ENCODE results near the gene ETF1. TPM values are rescaled to one million over a fixed set of nuclear protein-coding genes. Genes with fewer than 3 reads are reported as not detected.

The ETF1 gene
- total RNA-seq, 2 donors from 2014 or later: 24.9 to 36.6 TPM

DNA sequence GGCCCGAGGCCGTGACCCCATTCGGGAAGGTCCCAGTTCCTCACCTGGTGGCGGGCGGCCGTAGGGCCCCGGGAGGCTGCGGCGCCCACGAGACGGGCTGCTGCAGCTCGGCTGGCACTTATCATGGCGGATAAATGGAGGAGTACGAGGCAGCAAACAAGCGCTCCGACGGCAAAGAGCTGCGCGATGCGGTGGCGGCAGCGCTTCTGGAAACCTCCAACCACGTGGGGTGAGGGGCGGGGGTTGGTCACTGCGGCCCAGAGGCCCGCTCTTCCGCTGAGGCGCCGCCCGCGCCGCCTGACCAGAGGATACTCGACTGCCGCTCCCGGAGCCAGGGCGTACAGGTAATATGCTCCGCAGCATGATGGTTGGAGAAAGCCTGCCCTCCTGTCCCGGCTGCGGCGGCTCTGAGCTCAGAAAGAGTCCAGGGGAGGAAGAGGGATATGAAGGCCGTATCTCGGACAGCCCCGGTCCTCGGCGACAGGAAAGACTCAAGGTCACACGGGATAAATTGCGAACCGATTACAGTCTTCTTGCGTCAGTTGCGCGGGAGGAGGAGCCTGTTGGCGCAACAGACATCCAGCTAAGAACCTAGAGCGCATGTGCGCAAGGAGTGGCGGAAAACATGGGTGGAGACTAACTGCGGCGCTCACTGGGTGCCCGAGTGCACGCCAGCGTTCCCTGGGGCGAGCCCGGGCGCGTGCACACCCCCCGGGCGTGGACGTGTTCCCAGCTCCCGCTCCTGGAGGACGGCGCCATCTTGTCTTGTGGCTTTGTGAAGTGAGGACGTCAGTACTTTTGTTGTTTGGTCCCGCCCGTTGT, 32.4 kb upstream of the ETF1 start, which contains the start of gene HSPA9:
Gene HSPA9 (minus strand): TSS at position 208 of the 822 bp plus-strand sequence. CDS start 83 bp downstream, at position 125.
- intact Hi-C loops (cut with DNase I): no loop called here

DNA sequence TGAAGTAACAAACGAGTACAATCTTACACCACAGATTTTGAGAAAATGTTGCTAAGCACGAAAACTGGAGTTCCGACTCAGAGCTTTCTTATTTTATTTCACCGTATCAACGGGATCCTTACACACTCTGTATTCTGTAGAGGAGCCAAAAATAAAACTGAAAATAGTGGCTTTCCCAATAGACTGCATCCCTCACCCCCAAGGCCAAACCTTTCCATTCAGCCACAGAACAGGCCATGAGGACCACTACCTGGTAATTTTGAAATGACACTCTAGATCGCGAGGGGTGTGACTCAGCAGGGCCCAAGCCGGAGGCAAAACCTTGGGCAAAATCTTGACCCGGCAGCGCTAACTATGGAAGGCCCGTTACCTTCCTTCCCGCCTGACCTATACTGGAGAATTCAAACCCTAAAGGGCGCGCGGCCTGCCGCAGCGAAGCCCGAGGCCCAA, 31.7 kb upstream of the ETF1 start:
- Histone ChIP-seq H3K36me3 (replicated peaks in 1 of 2; ENCODE audit: insufficient read depth in 1 of 2, low read depth in 2 of 2) (peaks cover 0 to 20% of the 10 kb centered on the region in 2 donors), H3K9me3 (no peaks in the 10 kb centered on the region), H3K4me1 (peaks cover 30% of the 10 kb centered on the region), H3K4me3 (peak overlapping the region; percentile 58 to 78), H3K27ac (peak overlapping the region; percentile 98 to 100 (median 99)), H3K27me3 (no peaks in the 10 kb centered on the region)
- ATAC-seq: no peak
- TF ChIP-seq, protein P1, sequence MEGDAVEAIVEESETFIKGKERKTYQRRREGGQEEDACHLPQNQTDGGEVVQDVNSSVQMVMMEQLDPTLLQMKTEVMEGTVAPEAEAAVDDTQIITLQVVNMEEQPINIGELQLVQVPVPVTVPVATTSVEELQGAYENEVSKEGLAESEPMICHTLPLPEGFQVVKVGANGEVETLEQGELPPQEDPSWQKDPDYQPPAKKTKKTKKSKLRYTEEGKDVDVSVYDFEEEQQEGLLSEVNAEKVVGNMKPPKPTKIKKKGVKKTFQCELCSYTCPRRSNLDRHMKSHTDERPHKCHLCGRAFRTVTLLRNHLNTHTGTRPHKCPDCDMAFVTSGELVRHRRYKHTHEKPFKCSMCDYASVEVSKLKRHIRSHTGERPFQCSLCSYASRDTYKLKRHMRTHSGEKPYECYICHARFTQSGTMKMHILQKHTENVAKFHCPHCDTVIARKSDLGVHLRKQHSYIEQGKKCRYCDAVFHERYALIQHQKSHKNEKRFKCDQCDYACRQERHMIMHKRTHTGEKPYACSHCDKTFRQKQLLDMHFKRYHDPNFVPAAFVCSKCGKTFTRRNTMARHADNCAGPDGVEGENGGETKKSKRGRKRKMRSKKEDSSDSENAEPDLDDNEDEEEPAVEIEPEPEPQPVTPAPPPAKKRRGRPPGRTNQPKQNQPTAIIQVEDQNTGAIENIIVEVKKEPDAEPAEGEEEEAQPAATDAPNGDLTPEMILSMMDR (IDR thresholded peaks at IDR 0.05): no peak
- no peak for TF ChIP-seq POLR2A (IDR thresholded peaks at IDR 0.05)
- intact Hi-C loops (cut with DNase I): no loop called here
- DNase-seq: no peak
- WGBS, 2 donors: 0% methylated on average over 9 to 18 of the region's 18 CpGs

More for the DNA sequence above, 32.4 kb upstream of the ETF1 start, which contains the start of gene HSPA9:
- no peaks in the 10 kb centered on the region for H3K9me3 ChIP-seq
- peaks cover 30% of the 10 kb centered on the region for H3K4me1 ChIP-seq
- TF ChIP-seq, protein P1 (IDR thresholded peaks at IDR 0.05): peak in 3 of 7 experiments; percentile 24 to 39 (median 33)
- TF ChIP-seq POLR2A (IDR thresholded peaks at IDR 0.05): peak; percentile 85 to 96 (median 94)
- peak; percentile 96 for ATAC-seq
- H3K4me3 ChIP-seq: peak within 1 kb of the TSS; percentile 58 to 78
- H3K36me3 ChIP-seq (replicated peaks in 1 of 2; ENCODE audit: insufficient read depth in 1 of 2, low read depth in 2 of 2): peaks cover 0 to 15% of the 10 kb centered on the region in 2 donors
- WGBS, 2 donors: 0% methylated on average over 56 of the region's 73 CpGs; no CpG with 5 or more reads in 1 of the 2 donors
- peak within 1 kb of the TSS; percentile 98 to 100 (median 99) for H3K27ac ChIP-seq
- DNase-seq: peak; percentile 99 to 100 (median 99)
- no peaks in the 10 kb centered on the region for H3K27me3 ChIP-seq

DNA sequence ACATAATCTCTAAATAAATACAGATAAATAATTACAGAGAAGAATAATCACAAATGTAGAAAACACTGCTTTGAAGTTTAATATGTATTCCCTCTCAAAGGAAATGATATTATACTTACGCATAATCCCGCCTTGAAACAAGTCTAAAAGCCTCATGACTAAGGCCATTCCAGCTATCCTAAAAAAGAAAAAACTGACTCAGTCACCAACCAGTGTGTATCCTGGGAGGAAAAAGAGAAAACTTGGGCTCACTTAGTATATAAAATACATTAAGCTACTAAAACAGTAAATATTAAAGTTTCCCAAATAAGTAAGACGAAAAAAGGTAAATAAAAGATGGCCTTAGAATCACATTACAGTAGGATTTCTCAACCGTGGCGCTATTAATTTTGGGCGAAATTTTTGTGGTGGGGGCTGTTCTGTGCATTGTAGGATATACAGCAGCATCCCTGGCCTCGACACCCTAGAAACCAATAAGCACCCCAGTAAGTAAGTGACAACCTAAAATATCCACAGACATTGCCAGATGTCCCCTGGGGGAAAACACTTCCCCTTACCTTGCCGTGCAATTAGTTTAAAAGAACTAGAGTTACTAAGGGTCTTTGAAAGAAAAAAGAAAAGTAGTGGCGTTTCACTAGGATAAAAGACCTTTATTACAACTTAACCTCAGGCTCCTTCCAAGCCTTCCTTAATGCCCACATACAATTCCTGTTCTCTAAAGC, 31.1 kb upstream of the ETF1 start:
- no peaks in the 10 kb centered on the region for H3K9me3 ChIP-seq
- H3K4me3 ChIP-seq: peak overlapping the region; percentile 58 to 78
- no peak for TF ChIP-seq POLR2A (IDR thresholded peaks at IDR 0.05)
- TF ChIP-seq, protein P1 (IDR thresholded peaks at IDR 0.05): no peak
- intact Hi-C loops (cut with DNase I): no loop called here
- no peaks in the 10 kb centered on the region for H3K27me3 ChIP-seq
- H3K4me1 ChIP-seq: peaks cover 26% of the 10 kb centered on the region
- 20 to 24% methylated on average over 9 of the region's 9 CpGs for WGBS, 2 donors
- DNase-seq: no peak
- ATAC-seq: no peak
- peak overlapping the region; percentile 98 to 100 (median 99) for H3K27ac ChIP-seq
- H3K36me3 ChIP-seq (replicated peaks in 1 of 2; ENCODE audit: insufficient read depth in 1 of 2, low read depth in 2 of 2): peaks cover 0 to 23% of the 10 kb centered on the region in 2 donors

DNA sequence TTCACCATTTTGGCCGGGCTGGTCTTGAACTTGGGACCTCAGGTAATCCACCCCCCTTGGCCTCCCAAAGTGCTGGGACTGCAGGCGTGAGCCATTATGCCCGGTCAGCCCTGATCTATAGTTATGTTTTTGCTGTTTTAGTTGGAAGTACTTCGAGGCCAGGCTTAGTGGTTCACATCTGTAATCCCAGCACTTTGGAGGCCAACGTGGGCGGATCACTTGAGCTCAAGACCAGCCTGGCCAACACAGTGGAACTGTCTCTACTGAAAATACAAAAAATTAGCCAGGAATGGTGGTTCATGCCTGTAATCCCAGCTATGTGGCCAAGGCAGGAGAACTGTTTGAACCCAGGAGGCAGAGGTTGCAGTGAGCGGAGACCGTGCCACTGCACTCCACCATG, 30.2 kb upstream of the ETF1 start:
- Histone ChIP-seq H3K9me3 (no peaks in the 10 kb centered on the region), H3K27ac (no peak overlapping the region), H3K27me3 (no peaks in the 10 kb centered on the region), H3K36me3 (replicated peaks in 1 of 2; ENCODE audit: insufficient read depth in 1 of 2, low read depth in 2 of 2) (peaks cover under 1 to 28% of the 10 kb centered on the region in 2 donors), H3K4me3 (no peak overlapping the region), H3K4me1 (peaks cover 25% of the 10 kb centered on the region)
- intact Hi-C loops (cut with DNase I): no loop called here
- TF ChIP-seq, protein P1 (IDR thresholded peaks at IDR 0.05): no peak
- no peak for TF ChIP-seq POLR2A (IDR thresholded peaks at IDR 0.05)
- no peak for DNase-seq
- ATAC-seq: no peak
- WGBS, 2 donors: 85 to 93% methylated on average over 7 to 8 of the region's 8 CpGs
